ENCODE results near the gene SERPINA4.

Gene SERPINA4

DNA sequence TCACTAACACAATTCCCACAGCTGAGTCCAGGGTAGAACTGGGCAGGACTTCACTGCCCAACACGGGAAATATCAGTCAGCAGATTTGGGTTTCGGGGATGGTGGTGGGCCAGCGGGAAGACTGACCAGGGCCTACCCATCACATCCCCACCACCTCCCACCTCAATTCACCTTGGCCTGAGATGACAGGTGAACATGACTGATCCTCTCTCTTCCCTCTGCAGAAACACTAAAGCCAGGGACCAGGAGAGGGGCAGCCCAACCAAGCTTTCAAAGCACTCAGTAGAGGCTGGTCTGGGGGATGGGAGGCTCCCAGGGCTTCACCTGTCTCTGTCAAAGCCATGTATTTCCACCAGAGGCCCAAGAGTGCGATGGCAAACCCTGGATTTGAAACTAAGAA lies 22.3 kb downstream of the SERPINA4 start:
- TF ChIP-seq, protein P1, sequence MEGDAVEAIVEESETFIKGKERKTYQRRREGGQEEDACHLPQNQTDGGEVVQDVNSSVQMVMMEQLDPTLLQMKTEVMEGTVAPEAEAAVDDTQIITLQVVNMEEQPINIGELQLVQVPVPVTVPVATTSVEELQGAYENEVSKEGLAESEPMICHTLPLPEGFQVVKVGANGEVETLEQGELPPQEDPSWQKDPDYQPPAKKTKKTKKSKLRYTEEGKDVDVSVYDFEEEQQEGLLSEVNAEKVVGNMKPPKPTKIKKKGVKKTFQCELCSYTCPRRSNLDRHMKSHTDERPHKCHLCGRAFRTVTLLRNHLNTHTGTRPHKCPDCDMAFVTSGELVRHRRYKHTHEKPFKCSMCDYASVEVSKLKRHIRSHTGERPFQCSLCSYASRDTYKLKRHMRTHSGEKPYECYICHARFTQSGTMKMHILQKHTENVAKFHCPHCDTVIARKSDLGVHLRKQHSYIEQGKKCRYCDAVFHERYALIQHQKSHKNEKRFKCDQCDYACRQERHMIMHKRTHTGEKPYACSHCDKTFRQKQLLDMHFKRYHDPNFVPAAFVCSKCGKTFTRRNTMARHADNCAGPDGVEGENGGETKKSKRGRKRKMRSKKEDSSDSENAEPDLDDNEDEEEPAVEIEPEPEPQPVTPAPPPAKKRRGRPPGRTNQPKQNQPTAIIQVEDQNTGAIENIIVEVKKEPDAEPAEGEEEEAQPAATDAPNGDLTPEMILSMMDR (conservative IDR thresholded peaks at IDR 0.05): no peak

DNA sequence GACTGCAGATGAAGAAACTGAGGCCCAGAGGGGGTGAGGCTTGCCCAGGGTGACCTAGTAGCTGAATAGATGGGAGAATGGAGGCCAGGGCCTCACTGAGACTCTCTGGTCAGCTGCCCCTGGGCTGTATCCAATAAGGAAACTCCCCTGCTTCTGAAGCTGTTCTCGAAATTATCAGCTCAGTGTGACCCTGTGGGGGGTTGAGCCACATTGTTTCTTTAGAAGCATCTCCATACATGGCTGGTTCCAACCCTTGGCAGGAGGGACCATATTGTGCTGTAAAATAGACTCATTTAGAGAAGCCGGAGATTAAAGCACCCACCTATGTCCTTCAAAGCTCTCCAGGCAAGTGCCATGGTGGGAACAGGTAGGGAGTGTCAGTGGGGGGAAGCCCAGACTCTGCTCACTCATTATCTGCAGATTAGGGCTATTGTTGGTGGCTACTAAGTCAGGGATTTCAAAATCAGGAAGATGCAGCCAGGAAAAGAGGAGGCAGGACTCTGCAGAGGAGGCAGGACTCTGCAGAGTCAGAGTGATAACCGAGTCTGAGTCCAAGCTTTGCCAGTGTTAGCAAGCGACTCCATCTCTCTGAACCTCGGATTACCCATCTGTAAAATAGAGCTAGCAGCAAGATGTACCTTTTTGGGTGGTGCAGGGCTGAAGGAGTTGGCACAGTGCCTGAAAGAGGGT lies 23.5 kb downstream of the SERPINA4 start:
- H3K27ac ChIP-seq: no peak overlapping the region
- TF ChIP-seq, protein P1 (conservative IDR thresholded peaks at IDR 0.05): no peak

More for the DNA sequence above, 22.3 kb downstream of the SERPINA4 start:
- H3K27ac ChIP-seq: no peak overlapping the region

DNA sequence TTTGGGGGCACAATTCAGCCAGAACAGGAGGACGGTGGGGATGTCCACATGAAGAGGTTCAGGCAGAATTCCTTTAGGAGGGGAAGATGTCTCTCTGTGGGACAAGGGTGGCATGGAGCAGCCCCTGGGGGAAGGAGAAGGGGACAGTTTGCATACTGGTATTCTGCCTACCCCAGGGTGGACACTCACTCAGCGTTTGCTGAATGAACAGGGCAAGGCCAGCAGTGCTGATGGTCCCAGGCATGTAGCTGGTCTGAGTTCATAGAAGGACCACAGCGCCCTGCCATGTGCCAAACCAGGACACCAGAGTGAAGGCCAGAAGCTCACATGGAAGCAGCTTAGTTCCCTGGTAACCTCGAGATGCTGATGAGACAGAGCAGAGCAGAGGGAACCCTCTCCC lies 25.4 kb downstream of the SERPINA4 start:
- TF ChIP-seq, protein P1 (conservative IDR thresholded peaks at IDR 0.05): no peak
- no peak overlapping the region for H3K27ac ChIP-seq

DNA sequence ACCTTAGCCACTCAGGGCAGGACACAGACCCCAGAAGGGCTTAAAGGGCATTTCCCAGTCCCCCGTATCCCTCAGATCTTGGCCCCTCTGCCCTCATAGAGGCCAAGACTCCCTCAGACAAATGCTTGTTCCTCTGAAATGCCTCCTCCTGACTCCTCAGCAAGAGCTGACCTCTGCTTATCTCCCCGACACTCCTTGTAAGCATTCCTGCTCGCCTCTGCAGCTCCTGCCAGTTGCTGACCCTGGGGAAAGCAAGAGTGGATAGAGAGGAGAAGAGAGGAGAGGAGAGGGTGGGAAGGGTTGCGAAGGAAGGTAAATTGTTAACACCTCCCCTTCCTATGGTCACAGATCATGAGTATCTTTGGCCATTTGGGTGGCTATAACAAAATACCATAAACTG lies 27.1 kb downstream of the SERPINA4 start:
- H3K27ac ChIP-seq: no peak overlapping the region

DNA sequence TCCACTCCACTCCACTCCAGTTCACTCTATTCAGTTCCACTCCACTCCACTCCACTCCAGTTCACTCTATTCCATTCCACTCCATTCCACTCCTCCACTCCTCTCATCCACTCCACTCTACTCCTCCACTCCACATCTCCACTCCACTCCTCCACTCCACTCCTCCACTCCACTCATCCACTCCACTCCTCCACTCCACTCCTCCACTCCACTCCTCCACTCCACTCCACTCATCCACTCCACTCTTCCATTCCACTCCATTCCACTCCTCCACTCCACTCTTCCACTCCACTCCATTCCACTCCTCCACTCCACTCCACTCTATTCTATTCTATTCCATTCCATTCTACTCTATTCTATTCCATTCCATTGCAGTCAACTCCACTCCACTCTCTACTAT lies 29.8 kb downstream of the SERPINA4 start:
- H3K27ac ChIP-seq: no peak overlapping the region
- TF ChIP-seq, protein P1 (conservative IDR thresholded peaks at IDR 0.05): no peak

More for the DNA sequence above, 27.1 kb downstream of the SERPINA4 start:
- TF ChIP-seq, protein P1 (conservative IDR thresholded peaks at IDR 0.05): no peak

DNA sequence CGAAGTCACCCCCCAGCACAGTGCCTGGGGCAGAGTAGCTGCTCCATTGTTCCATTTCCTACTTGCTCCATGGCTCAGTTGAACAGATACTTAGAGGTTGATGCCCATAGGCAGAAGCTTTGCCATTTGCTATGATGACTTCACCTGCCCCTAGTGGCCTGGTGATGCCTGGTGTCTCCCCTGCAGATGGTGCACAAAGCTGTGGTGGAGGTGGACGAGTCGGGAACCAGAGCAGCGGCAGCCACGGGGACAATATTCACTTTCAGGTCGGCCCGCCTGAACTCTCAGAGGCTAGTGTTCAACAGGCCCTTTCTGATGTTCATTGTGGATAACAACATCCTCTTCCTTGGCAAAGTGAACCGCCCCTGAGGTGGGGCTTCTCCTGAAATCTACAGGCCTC lies 30.6 kb downstream of the SERPINA4 start:
- TF ChIP-seq, protein P1 (conservative IDR thresholded peaks at IDR 0.05): no peak
- H3K27ac ChIP-seq: no peak overlapping the region

DNA sequence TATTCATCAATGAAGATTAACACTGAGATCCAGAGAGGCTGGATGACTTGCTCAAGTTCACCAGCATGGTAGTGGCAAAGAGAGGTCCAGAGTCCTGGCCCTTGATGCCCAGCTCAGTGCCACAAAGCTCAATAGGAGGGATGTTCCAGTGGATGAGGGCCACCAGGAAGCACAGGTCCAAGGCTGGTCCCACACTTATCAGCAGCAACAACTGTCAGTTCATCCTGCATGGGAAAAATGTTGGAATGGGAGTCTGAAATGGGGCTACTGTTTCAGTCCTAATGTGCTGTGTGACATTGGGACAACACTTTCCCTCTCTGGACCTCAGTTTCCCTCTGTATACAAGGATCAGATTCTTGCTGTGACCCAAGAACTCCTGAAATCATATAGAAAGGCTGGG lies 31.2 kb downstream of the SERPINA4 start:
- H3K27ac ChIP-seq: no peak overlapping the region
- TF ChIP-seq, protein P1 (conservative IDR thresholded peaks at IDR 0.05): no peak
